ENCODE data around the gene CACNA1A.
A peak's percentile ranks its signal among the peaks of the same experiment; 100 is the strongest.

Gene CACNA1A

DNA sequence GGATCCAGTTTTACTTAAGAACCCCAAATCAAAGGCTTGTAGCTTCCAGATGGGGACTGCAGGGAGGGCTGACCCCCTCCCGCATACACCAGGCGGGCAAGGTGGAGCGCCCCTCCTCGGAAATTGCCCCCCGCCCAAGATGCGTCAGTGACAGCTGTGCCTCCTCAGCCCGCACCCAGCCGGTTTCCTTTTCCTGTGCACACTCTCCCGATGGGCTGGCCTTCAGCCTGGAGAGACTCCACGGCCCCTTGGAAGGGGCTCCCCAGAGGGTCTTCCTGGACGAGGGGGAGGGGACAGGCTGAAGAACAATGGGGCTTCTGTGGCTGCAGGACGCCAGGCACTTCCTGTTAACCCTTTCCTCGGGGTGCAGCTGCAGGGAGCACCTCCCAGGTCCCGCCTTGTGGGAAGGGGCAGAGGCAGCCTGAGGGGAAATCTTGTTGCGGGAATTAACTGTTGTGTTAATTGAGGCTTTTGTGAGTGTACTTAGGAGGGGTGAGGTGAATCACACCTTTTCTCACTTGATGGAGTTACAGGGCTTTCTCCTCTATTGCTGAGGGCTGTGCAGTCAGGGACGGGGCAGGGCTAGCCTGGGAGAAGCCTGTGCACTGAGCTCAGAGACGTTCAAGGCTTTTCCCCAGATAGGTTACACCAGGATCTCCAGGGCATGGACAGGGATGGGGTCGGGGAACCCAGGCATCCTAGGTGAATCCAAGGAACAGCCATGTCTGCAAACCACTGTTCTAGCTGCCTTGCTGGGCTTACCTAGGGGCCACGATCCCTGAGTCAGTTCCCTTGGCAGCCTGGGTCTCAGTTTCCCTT is 341.7 kb downstream of the CACNA1A start:
- peak; percentile 49 for DNase-seq (ENCODE audit: low spot score)

DNA sequence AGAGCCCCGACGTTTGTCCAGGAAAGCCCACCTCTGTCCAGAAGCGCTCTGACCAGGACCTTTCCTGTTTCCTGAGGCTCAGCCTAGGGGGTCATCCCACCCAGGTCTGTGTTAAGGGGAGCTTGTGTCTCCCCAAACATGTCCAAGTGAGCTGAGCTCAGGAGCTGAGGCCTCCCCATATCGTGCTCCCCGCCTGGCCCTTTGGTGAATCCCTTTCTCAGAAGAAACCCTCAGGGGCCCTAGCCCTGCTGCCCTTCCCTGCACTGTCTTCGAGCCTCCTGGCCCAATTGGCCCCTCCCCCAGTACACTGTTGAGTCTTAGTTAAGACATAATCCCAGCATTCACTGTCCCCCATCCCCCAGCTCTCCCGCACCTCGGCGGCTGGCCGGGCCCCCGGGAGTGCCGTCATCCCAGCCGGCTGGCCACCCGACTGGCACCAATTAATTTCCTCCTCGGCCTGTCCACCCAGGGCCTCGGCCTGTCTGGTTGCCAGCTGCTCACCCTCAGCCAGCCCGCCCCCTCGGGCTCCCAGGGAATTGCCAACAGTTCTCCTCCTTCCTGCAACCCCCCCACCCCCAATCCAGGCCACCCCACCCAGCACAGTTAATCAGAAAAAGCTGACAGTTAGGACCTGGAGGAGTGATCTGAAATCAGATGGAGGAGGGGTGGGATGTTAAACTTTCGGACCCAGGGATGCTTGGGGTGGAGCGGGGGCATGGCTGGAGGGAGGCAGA is 342.5 kb downstream of the CACNA1A start:
- DNase-seq (ENCODE audit: low spot score): peak; percentile 55

DNA sequence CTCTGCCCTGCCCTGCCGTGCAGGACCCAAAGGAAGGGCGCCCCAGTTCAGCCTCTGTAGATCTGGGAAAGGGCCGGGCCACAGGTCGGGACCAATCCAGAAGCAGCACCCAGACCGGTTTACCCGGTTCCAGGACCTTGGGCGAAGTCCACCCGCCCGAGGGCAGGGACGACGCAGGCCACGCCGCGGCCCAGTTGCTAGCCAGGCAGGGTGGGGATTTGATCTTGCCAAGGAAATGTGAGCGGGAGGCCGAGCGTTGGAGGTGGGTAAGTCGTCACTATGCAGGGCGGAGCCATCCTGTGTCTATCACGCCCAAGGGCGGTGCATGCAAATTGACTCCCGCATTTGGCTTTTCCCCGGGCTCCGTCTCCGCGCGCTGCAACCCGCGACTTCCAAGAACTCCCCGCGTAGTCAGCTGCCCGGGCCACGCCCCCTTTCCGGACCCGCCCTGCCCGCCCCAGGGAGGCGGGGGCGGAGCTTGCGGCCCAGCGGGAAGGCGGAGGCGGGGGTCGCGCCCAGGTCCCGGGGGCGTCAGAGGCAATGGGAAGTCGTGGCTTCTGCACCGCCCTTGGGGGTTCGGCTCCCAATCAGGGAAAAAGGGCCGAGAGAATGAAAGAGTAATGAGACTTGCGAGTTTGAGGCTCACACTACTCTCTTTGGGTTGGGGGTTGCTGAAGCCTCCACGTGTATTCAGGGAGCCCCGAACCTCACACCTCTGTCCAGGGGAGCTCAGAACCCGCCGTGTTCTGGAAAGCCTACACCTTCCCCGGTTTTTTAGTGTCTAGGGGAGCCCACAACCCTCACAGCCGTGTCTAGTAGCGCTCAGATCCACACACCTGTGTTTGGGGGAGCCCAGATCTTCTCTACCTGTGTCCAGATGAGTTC is 343.3 kb downstream of the CACNA1A start:
- peak; percentile 97 for DNase-seq (ENCODE audit: low spot score)

DNA sequence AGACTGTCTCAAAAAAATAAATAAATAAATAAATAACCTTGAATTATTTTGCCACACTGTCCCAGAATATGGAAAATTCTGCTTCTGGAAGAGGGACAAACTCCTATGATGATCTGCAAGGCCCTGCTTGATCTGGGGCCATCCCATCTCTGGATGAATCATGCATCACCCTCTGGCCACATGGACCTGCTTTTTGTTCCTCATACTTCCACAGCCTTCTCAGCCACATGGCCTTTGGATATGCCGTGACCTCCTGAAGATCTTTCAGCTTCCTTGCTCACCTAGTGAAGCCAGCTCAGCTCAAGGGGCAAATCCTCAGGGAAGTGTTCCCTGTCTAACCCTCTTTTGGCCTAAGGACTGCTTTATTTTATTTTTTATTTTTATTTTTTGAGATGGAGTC is 345.7 kb downstream of the CACNA1A start:
- DNase-seq (ENCODE audit: low spot score): no peak

DNA sequence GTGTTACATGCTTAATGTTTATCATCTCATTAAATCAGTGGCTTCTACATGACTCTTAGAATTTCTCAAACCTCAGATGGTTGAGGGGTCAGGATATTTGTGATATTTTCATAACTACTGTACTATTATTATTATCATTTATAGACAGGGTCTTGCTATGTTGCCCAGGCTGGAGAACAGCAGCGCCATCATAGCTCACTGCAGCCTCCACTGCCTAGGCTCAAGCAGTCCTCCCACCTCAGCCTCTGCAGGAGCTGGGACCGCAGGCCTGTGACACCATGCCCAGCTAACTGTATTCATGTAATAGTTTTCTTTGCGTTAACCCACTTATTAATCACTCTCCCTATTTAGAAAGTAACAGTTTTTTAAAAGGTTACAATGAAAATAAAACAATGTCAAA is 346.6 kb downstream of the CACNA1A start:
- DNase-seq (ENCODE audit: low spot score): no peak

All from Ammon's horn (tissue), 1 donor.